ENCODE results near the gene CEP83.

- TF ChIP-seq, protein P1, sequence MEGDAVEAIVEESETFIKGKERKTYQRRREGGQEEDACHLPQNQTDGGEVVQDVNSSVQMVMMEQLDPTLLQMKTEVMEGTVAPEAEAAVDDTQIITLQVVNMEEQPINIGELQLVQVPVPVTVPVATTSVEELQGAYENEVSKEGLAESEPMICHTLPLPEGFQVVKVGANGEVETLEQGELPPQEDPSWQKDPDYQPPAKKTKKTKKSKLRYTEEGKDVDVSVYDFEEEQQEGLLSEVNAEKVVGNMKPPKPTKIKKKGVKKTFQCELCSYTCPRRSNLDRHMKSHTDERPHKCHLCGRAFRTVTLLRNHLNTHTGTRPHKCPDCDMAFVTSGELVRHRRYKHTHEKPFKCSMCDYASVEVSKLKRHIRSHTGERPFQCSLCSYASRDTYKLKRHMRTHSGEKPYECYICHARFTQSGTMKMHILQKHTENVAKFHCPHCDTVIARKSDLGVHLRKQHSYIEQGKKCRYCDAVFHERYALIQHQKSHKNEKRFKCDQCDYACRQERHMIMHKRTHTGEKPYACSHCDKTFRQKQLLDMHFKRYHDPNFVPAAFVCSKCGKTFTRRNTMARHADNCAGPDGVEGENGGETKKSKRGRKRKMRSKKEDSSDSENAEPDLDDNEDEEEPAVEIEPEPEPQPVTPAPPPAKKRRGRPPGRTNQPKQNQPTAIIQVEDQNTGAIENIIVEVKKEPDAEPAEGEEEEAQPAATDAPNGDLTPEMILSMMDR (IDR thresholded peaks at IDR 0.05) = no peak
- no peak for TF ChIP-seq POLR2A (IDR thresholded peaks at IDR 0.05)
Measured at GRCh38 chr12:94384030-94384429, 75.6 kb downstream of the CEP83 start.
